Tibial nerve (tissue), 4 donors: ENCODE data around the gene GJA1.

Source experiments
- EP300 ChIP-seq, 2 donors: sonication (generic); formaldehyde crosslinking; IDR thresholded peaks; one replicate each; pipeline ENCODE4 v1.6.1; 2017; ENCODE audit warnings: antibody characterized with exemption in 2 of 2, mild to moderate bottlenecking in 1 of 2
- POLR2A ChIP-seq, 2 donors: fragments of 450-650 bp; IDR thresholded peaks; one replicate each; pipeline ENCODE4 v1.6.1; 2017; ENCODE audit warnings: antibody characterized with exemption in 2 of 2, mild to moderate bottlenecking in 2 of 2, moderate library complexity in 2 of 2
- TF ChIP-seq, protein P1 (sequence below), 5 experiments: fragments of 200-600 bp in 3 of 5; fragments of 450-650 bp in 2 of 5; sonication (generic) in 3 of 5; IDR thresholded peaks; one replicate each; pipeline ENCODE4 v1.5.1; 2016 to 2019; ENCODE audit warnings: antibody characterized with exemption in 5 of 5, mild to moderate bottlenecking in 3 of 5, moderate library complexity in 2 of 5

DNA sequence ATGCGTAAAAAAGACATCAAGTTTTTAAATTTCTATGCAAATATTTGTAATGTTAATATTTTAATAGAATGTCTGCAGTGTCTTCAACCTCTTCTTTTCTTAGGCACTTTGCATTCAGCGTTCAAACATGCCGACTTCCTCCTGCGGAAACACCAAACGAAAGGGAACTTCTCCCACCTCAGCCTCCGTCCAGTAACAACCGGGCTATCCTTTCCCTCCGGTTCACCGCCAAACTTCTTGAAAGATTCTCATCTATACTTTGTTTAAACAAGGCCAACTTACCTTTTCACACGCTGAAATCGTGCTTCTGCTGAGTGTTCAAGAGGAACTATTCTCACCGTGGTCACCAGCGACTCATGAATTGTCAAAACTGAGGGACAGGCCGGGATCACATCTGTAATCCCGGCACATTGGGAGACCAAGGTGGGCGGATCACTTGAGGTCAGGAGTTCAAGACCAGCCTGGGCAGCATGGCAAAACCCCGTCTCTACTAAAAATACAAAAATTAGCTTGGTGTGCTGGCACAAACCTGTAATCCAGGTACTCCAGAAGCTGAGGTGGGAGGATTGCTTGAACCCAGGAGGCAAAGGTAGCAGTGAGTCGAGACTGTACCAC lies 44.8 kb downstream of the GJA1 start:
- TF ChIP-seq, protein P1, sequence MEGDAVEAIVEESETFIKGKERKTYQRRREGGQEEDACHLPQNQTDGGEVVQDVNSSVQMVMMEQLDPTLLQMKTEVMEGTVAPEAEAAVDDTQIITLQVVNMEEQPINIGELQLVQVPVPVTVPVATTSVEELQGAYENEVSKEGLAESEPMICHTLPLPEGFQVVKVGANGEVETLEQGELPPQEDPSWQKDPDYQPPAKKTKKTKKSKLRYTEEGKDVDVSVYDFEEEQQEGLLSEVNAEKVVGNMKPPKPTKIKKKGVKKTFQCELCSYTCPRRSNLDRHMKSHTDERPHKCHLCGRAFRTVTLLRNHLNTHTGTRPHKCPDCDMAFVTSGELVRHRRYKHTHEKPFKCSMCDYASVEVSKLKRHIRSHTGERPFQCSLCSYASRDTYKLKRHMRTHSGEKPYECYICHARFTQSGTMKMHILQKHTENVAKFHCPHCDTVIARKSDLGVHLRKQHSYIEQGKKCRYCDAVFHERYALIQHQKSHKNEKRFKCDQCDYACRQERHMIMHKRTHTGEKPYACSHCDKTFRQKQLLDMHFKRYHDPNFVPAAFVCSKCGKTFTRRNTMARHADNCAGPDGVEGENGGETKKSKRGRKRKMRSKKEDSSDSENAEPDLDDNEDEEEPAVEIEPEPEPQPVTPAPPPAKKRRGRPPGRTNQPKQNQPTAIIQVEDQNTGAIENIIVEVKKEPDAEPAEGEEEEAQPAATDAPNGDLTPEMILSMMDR (IDR thresholded peaks at IDR 0.05): no peak
- TF ChIP-seq POLR2A (IDR thresholded peaks at IDR 0.05): no peak
- no peak for TF ChIP-seq EP300 (IDR thresholded peaks at IDR 0.05)
